ENCODE data around the gene PRKCI. TPM values are rescaled to one million over a fixed set of nuclear protein-coding genes. Genes with fewer than 3 reads are reported as not detected.

The PRKCI gene
- total RNA-seq, 2 donors from 2014 or later, result 34.4 to 48.2 TPM

DNA sequence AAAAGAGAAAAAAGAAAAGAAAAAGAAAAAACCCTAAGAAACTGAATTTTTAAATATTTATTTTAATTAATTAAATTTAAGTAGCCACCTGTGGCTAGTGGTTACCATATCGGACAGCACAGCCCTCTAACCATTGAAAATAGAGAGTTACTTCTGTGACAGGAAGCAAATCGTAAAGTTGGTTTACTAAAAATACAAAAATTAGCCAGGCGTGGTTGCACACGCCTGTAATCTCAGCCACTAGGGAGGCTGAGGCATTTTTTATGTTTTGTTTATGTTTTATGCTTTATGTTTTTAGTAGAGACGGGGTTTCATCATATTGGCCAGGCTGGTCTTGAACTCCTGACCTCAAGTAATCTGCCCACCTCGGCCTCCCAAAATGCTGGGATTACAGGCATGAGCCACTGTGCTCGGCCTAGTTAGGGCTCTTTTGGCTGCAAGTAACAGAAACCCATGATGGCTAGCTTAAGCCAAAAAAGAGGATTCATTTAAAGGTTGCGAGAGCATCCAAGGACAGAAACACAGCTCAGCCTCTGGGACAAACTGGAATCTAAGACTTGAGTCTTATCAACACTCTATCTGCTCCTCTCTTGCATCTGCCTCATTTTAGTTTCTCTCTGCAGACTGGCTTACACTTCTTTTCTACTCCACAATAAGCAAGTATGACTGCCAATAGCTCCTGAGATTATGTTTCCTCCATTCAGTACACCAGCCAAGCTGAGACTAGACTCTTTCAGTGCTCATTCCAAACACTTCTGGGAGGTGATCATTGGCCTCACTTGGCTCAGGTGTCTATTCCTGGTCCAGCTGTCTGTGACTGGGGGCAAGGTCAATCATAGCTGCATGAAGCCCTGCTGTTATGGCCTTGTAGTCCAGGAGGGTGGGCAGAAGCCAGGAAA is 128.5 kb downstream of the PRKCI start:
- no peaks in the 10 kb centered on the region for H3K4me1 ChIP-seq
- H3K9ac ChIP-seq (ENCODE audit: low read depth in 2 of 2, low read length in 2 of 2), result no peak overlapping the region
- H3K4me3 ChIP-seq, result no peak overlapping the region
- intact Hi-C loops (cut with DNase I), result no loop called here
- no peak for DNase-seq
- no peaks in the 10 kb centered on the region for H3K36me3 ChIP-seq
- no peaks in the 10 kb centered on the region for H3K9me3 ChIP-seq
- no peak overlapping the region for H3K27ac ChIP-seq
- TF ChIP-seq CTCF (IDR thresholded peaks at IDR 0.05), result no peak
- no peaks in the 10 kb centered on the region for H3K27me3 ChIP-seq

- no peaks in the 10 kb centered on the region for H3K9me3 ChIP-seq
- no peak for TF ChIP-seq CTCF (IDR thresholded peaks at IDR 0.05)
- no peaks in the 10 kb centered on the region for H3K4me1 ChIP-seq
- intact Hi-C loops (cut with DNase I), result no loop called here
- DNase-seq, result no peak
- no peaks in the 10 kb centered on the region for H3K27me3 ChIP-seq
- H3K27ac ChIP-seq, result no peak overlapping the region
- H3K4me3 ChIP-seq, result no peak overlapping the region
- no peak overlapping the region for H3K9ac ChIP-seq (ENCODE audit: low read depth in 2 of 2, low read length in 2 of 2)
- no peaks in the 10 kb centered on the region for H3K36me3 ChIP-seq
These were observed 130.7 kb downstream of the PRKCI start for GRCh38 chr3:170352936-170353335.

- TF ChIP-seq CTCF (IDR thresholded peaks at IDR 0.05), result no peak
- Histone ChIP-seq H3K4me1 (peaks cover under 1% of the 10 kb centered on the region), H3K27ac (no peak overlapping the region), H3K36me3 (no peaks in the 10 kb centered on the region), H3K9ac (ENCODE audit: low read depth in 2 of 2, low read length in 2 of 2) (no peak overlapping the region), H3K9me3 (no peaks in the 10 kb centered on the region), H3K27me3 (no peaks in the 10 kb centered on the region), H3K4me3 (no peak overlapping the region)
- intact Hi-C loops (cut with DNase I), result no loop called here
- no peak for DNase-seq
These were observed 131.3 kb downstream of the PRKCI start for GRCh38 chr3:170353485-170353884.

DNA sequence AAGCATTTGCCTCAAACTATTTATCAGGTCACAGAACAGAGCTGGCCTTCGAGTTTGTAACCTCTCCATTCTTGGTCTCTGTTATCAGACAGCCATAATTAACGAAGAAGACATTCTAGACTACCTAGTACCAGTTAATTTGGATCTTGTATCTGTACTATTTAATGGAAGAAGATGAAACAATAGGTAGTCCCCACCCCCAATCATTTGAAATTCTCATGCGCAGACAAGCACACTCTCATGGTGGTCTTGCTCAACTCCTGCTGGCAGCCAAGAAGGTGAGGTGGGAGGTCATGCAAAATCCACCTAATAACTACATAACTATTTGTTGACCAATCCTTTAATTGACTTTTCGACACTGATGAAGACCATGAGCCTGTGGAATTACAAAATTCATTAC is 132.5 kb downstream of the PRKCI start:
- Histone ChIP-seq H3K9me3 (no peaks in the 10 kb centered on the region), H3K27me3 (no peaks in the 10 kb centered on the region), H3K4me1 (peaks cover 3% of the 10 kb centered on the region), H3K4me3 (no peak overlapping the region), H3K9ac (ENCODE audit: low read depth in 2 of 2, low read length in 2 of 2) (no peak overlapping the region), H3K36me3 (no peaks in the 10 kb centered on the region), H3K27ac (no peak overlapping the region)
- DNase-seq, result no peak
- intact Hi-C loops (cut with DNase I), result no loop called here
- no peak for TF ChIP-seq CTCF (IDR thresholded peaks at IDR 0.05)

Other genes starting within 250 kb of the PRKCI start
- gene GPR160, start 184.4 kb upstream of the PRKCI start, total RNA-seq, result 10 to 100 TPM; 56.4 to 78.4 TPM
- gene PHC3, start 40.7 kb upstream of the PRKCI start, total RNA-seq, result 10 to 100 TPM; 36.4 to 49.4 TPM
- 10 to 100 TPM; 16.9 to 41.3 TPM for gene SKIL, start 135.3 kb downstream of the PRKCI start, total RNA-seq
- gene CLDN11, start 196.4 kb downstream of the PRKCI start, total RNA-seq, result 1 to 10 TPM; 1.3 to 7.2 TPM